ENCODE results near the gene FAM222B.
A peak's percentile ranks its signal among the peaks of the same experiment; 100 is the strongest.
"Not testable (repeated sequence)": the region's sequence is repeated elsewhere in the genome, so short reads cannot be mapped to it uniquely, and the experiment has no call there.

Gene FAM222B

GRCh38 chr17:28734712-28735241 is 107.8 kb downstream of the FAM222B start:
- no peak for DNase-seq (ENCODE audit: low read depth in 1 of 2, low spot score in 1 of 2)

- no peak for DNase-seq (ENCODE audit: low read depth in 1 of 2, low spot score in 1 of 2)
These were observed 109.2 kb downstream of the FAM222B start for GRCh38 chr17:28733346-28733745.

- DNase-seq (ENCODE audit: low read depth in 1 of 2, low spot score in 1 of 2) = no peak
These were observed 112.7 kb downstream of the FAM222B start for GRCh38 chr17:28729950-28730330.

GRCh38 chr17:28728364-28729200 is 114.0 kb downstream of the FAM222B start, which contains the start of gene NEK8:
Gene NEK8 (plus strand): TSS chr17:28728788. CDS start chr17:28728814, 26 bp downstream.
- DNase-seq (ENCODE audit: low read depth in 1 of 2, low spot score in 1 of 2) = peak; percentile 98 to 99

GRCh38 chr17:28726627-28727491 is 115.7 kb downstream of the FAM222B start:
- DNase-seq (ENCODE audit: low read depth in 1 of 2, low spot score in 1 of 2) = peak; percentile 89 to 93

GRCh38 chr17:28726226-28726626 is 116.4 kb downstream of the FAM222B start, which contains the start of gene TLCD1:
Gene TLCD1 (minus strand): TSS chr17:28726233. CDS start chr17:28726097, 136 bp downstream.
- DNase-seq (ENCODE audit: low read depth in 1 of 2, low spot score in 1 of 2) = peak in 1 of 2 donors; percentile 65

GRCh38 chr17:28725660-28726225 is 116.8 kb downstream of the FAM222B start:
- DNase-seq (ENCODE audit: low read depth in 1 of 2, low spot score in 1 of 2) = peak in 1 of 2 donors; percentile 70

- DNase-seq (ENCODE audit: low read depth in 1 of 2, low spot score in 1 of 2) = peak in 1 of 2 donors; percentile 44
These were observed 117.4 kb downstream of the FAM222B start for GRCh38 chr17:28725166-28725659.

GRCh38 chr17:28724500-28725165 is 118.0 kb downstream of the FAM222B start:
- no peak for DNase-seq (ENCODE audit: low read depth in 1 of 2, low spot score in 1 of 2)

GRCh38 chr17:28723836-28724499 is 118.6 kb downstream of the FAM222B start:
- DNase-seq (ENCODE audit: low read depth in 1 of 2, low spot score in 1 of 2) = not testable (repeated sequence)

GRCh38 chr17:28723159-28723835 is 119.3 kb downstream of the FAM222B start:
- DNase-seq (ENCODE audit: low read depth in 1 of 2, low spot score in 1 of 2) = no peak

GRCh38 chr17:28722417-28723158 is 120.0 kb downstream of the FAM222B start:
- DNase-seq (ENCODE audit: low read depth in 1 of 2, low spot score in 1 of 2) = no peak

- not testable (repeated sequence) for DNase-seq (ENCODE audit: low read depth in 1 of 2, low spot score in 1 of 2)
These were observed 121.6 kb downstream of the FAM222B start for GRCh38 chr17:28720997-28721329.

GRCh38 chr17:28720247-28720996 is 122.2 kb downstream of the FAM222B start:
- DNase-seq (ENCODE audit: low read depth in 1 of 2, low spot score in 1 of 2) = no peak

- no peak for DNase-seq (ENCODE audit: low read depth in 1 of 2, low spot score in 1 of 2)
These were observed 123.6 kb downstream of the FAM222B start for GRCh38 chr17:28719021-28719433.

- no peak for DNase-seq (ENCODE audit: low read depth in 1 of 2, low spot score in 1 of 2)
These were observed 124.1 kb downstream of the FAM222B start for GRCh38 chr17:28718333-28719020.

- DNase-seq (ENCODE audit: low read depth in 1 of 2, low spot score in 1 of 2) = no peak
These were observed 124.8 kb downstream of the FAM222B start, which contains the start of gene RAB34 for GRCh38 chr17:28717578-28718332. Gene RAB34 (minus strand): TSS chr17:28717868. CDS start chr17:28717266, 602 bp downstream.

Data from activated CD4-positive, alpha-beta T cell treated with anti-CD3 and anti-CD28 coated beads, Interleukin-2, amount 50 U/mL, for 24 hours (primary cell).